HepG2 (cell line): ENCODE results near the gene OR8U1. TPM values are rescaled to one million over a fixed set of nuclear protein-coding genes. Genes with fewer than 3 reads are reported as not detected.

Source experiments
- ATAC-seq: fragments of 200-7000 bp; cut with Tn5 transposase; 3 replicates; pipeline ENCODE4 v1.9.1; 2020; ENCODE audit warnings: mild to moderate bottlenecking, moderate library complexity
- BruUV-seq: library from RNA; stranded (reverse); fragments of 400-500 nt; replicated peaks from 2 replicates; lab custom pipeline; 2021; lab: Mats Ljungman, UMichigan
- CTCF ChIA-PET: fragments of 300-600 bp; formaldehyde crosslinking; extraction: SDS; loops from one replicate; lab custom pipeline; 2021; ENCODE audit warnings: low total read pairs, inconsistent platforms, low intra/inter-chr PET ratio; lab: Yijun Ruan, JAX
- POLR2A ChIA-PET: fragments of 350-600 bp; sonication (Branson Sonifier 250); formaldehyde crosslinking; loops from one replicate; lab custom pipeline; 2020; ENCODE audit warnings: antibody characterized with exemption, inconsistent platforms; lab: Yijun Ruan, JAX
- DNase-seq: peaks from one replicate; pipeline ENCODE4 v3.0.0-alpha.2; 2015; ENCODE audit warnings: low spot score
- FAIRE-seq: peaks from 3 replicates; lab custom pipeline; 2011; peaks lifted over from hg19 to GRCh38; lab: Jason Lieb, UNC
- H2AFZ ChIP-seq: one replicate; pipeline ENCODE4 v1.6.1; 2011; ENCODE audit warnings: low read length, inconsistent platforms
- H3K27ac ChIP-seq: fragments of 300-600 bp; 3 replicates; pipeline ENCODE4 v1.8.0; 2011; ENCODE audit warnings: mixed run types, mild to moderate bottlenecking, mixed read lengths, low read length, inconsistent platforms; ENCODE audit not compliant: insufficient read depth; ENCODE audit errors: extremely low read length
- H3K27me3 ChIP-seq, 2 experiments: fragments of 200-600 bp in 1 of 2; 2 replicates in 1 of 2; 3 replicates in 1 of 2; pipeline versions ENCODE4 v1.6.0 to v1.8.0; 2011; ENCODE audit warnings: low read length in 2 of 2, mild to moderate bottlenecking in 2 of 2, moderate library complexity in 2 of 2, inconsistent platforms in 1 of 2; ENCODE audit not compliant: insufficient read depth in 2 of 2, control insufficient read depth in 1 of 2
- H3K36me3 ChIP-seq, 2 experiments: fragments of 200-600 bp in 1 of 2; replicated peaks in 1 of 2; 2 replicates in 1 of 2; 3 replicates in 1 of 2; pipeline versions ENCODE4 v1.5.1 to v1.8.0; 2011; ENCODE audit warnings: low read length in 2 of 2, inconsistent platforms in 1 of 2; ENCODE audit not compliant: insufficient read depth in 2 of 2, control insufficient read depth in 1 of 2
- H3K4me1 ChIP-seq: 2 replicates; pipeline ENCODE4 v1.5.1; 2012; ENCODE audit warnings: low read length, inconsistent platforms; ENCODE audit not compliant: insufficient read depth
- H3K4me2 ChIP-seq: 2 replicates; pipeline ENCODE4 v1.6.0; 2011; ENCODE audit warnings: low read depth, low read length, inconsistent platforms
- H3K4me3 ChIP-seq, 3 experiments: fragments of 200-600 bp in 1 of 3; sonication (generic), shearing (Covaris generic) in 1 of 3; replicated peaks in 1 of 3; 2 replicates each; pipeline ENCODE4 v1.5.1; 2011 to 2016; ENCODE audit warnings: low read length in 3 of 3, inconsistent platforms in 2 of 3, low read depth in 2 of 3, mild to moderate bottlenecking in 2 of 3, control low read depth in 1 of 3, mixed read lengths in 1 of 3; ENCODE audit not compliant: insufficient read depth in 1 of 3
- H3K79me2 ChIP-seq: one replicate; pipeline ENCODE4 v1.6.1; 2011; ENCODE audit warnings: low read length, inconsistent platforms; ENCODE audit not compliant: insufficient read depth
- H3K9ac ChIP-seq: 2 replicates; pipeline ENCODE4 v1.6.0; 2011; ENCODE audit warnings: mild to moderate bottlenecking, low read depth, low read length, inconsistent platforms; ENCODE audit not compliant: insufficient read depth
- H3K9me3 ChIP-seq: 2 replicates; pipeline ENCODE4 v1.5.1; 2012; ENCODE audit warnings: mild to moderate bottlenecking, low read length
- H4K20me1 ChIP-seq: 2 replicates; pipeline ENCODE4 v1.6.0; 2011; ENCODE audit warnings: inconsistent platforms, mild to moderate bottlenecking, low read length, moderate library complexity; ENCODE audit not compliant: insufficient read depth
- GABPB1 ChIP-seq: IDR thresholded peaks from 2 replicates; pipeline ENCODE4 v1.6.1; 2016; ENCODE audit warnings: mild to moderate bottlenecking, missing genetic modification reagents, moderate library complexity, missing compliant biosample characterization
- KLF9 ChIP-seq: IDR thresholded peaks from 2 replicates; pipeline ENCODE4 v1.6.1; 2016; ENCODE audit warnings: low read depth
- NFATC3 ChIP-seq: sonication (generic); formaldehyde crosslinking; IDR thresholded peaks from 2 replicates; pipeline ENCODE4 v1.5.1; 2020; ENCODE audit warnings: mild to moderate bottlenecking, missing genetic modification reagents
- NPAS2 ChIP-seq: sonication (generic); formaldehyde crosslinking; IDR thresholded peaks from 2 replicates; pipeline ENCODE4 v1.8.0; 2022; ENCODE audit warnings: mild to moderate bottlenecking, missing genetic modification reagents, borderline replicate concordance
- POLR2A ChIP-seq, 2 experiments: IDR thresholded peaks; 2 replicates each; pipeline ENCODE4 v1.6.1; 2011; ENCODE audit warnings: low read depth in 2 of 2, low read length in 2 of 2, mild to moderate bottlenecking in 1 of 2, moderate library complexity in 1 of 2; ENCODE audit not compliant: insufficient read depth in 1 of 2
- RBM39 ChIP-seq: fragments of 200-400 bp; formaldehyde crosslinking; IDR thresholded peaks from one replicate; pipeline ENCODE4 v1.6.1; 2018; ENCODE audit warnings: antibody characterized with exemption, mild to moderate bottlenecking, low read depth, low read length; ENCODE audit not compliant: poor library complexity, severe bottlenecking
- RFXAP ChIP-seq: sonication (generic); formaldehyde crosslinking; IDR thresholded peaks from 2 replicates; pipeline ENCODE4 v1.4.0; 2020; ENCODE audit warnings: missing genetic modification reagents, borderline replicate concordance
- SYNCRIP ChIP-seq: fragments of 200-400 bp; formaldehyde crosslinking; IDR thresholded peaks from 2 replicates; pipeline ENCODE4 v1.6.1; 2018; ENCODE audit warnings: mild to moderate bottlenecking, low read depth, low read length; ENCODE audit not compliant: insufficient read depth
- TSC22D2 ChIP-seq: sonication (generic); formaldehyde crosslinking; IDR thresholded peaks from 2 replicates; pipeline ENCODE4 v1.5.1; 2020; ENCODE audit warnings: missing genetic modification reagents, mild to moderate bottlenecking, borderline replicate concordance
- U2AF2 ChIP-seq: fragments of 200-400 bp; formaldehyde crosslinking; IDR thresholded peaks from 2 replicates; pipeline ENCODE4 v1.6.1; 2017; ENCODE audit warnings: low read depth, mild to moderate bottlenecking, low read length
- ZNF136 ChIP-seq: sonication (generic); formaldehyde crosslinking; IDR thresholded peaks from 2 replicates; pipeline ENCODE4 v1.8.1; 2022; ENCODE audit warnings: low read depth, mild to moderate bottlenecking, moderate library complexity, missing genetic modification reagents
- ZNF160 ChIP-seq: sonication (generic); formaldehyde crosslinking; IDR thresholded peaks from 2 replicates; pipeline ENCODE4 v1.8.0; 2022; ENCODE audit warnings: mild to moderate bottlenecking, inconsistent platforms, missing genetic modification reagents
- ZNF510 ChIP-seq: sonication (generic); formaldehyde crosslinking; IDR thresholded peaks from 2 replicates; pipeline ENCODE4 v1.4.0; 2020; ENCODE audit warnings: low read depth, mild to moderate bottlenecking, missing genetic modification reagents
- ZNF550 ChIP-seq: sonication (generic); formaldehyde crosslinking; IDR thresholded peaks from 2 replicates; pipeline ENCODE4 v1.4.0; 2020; ENCODE audit warnings: mild to moderate bottlenecking, missing genetic modification reagents, borderline replicate concordance
- ZNF678 ChIP-seq: sonication (generic); formaldehyde crosslinking; IDR thresholded peaks from 2 replicates; pipeline ENCODE4 v1.4.0; 2020; ENCODE audit warnings: mild to moderate bottlenecking, missing genetic modification reagents
- ZNF777 ChIP-seq: sonication (generic); formaldehyde crosslinking; IDR thresholded peaks from 2 replicates; pipeline ENCODE4 v1.4.0; 2020; ENCODE audit warnings: missing genetic modification reagents
- ZNF788 ChIP-seq: sonication (generic); formaldehyde crosslinking; IDR thresholded peaks from 2 replicates; pipeline ENCODE4 v1.5.0; 2020; ENCODE audit warnings: mild to moderate bottlenecking, missing genetic modification reagents, borderline replicate concordance
- WGBS: methylation state at CpG from one replicate; pipeline ENCODE4 v1.1.6; 2017; ENCODE audit warnings: low lambda C conversion rate; 5-methylcytosine and 5-hydroxymethylcytosine counted together
- in situ Hi-C: cut with HindIII; loops from 2 replicates; pipeline ENCODE4 v1.10.0; 2017; ENCODE audit warnings: low pct_unique_long_range_greater_than_20kb; ENCODE audit not compliant: extremely low pct_ligation_motif_present
- intact Hi-C: fragments of 100-400 bp; cut with micrococcal nuclease; formaldehyde crosslinking; loops from one replicate; pipeline ENCODE4 v1.10.0; 2022; ENCODE audit not compliant: unreplicated experiment
- polyA plus RNA-seq, 8 experiments: library from polyadenylated mRNA; depleted of rRNA in 3 of 8; stranded (reverse) in 7 of 8; unstranded in 1 of 8; fragments of >200 nt; fragmentation: Illumina TruSeq in 4 of 8; extraction: Trizol in 4 of 8; gene quantifications; 2 replicates each; pipeline versions ENCODE4 v1.2.1 to v1.2.3, GENCODE V29; 2011 to 2016; ENCODE audit warnings: low read depth in 4 of 8, missing spikeins in 1 of 8, mixed read lengths in 1 of 8; ENCODE audit not compliant: insufficient read depth in 1 of 8
- total RNA-seq, 5 experiments: library from RNA; depleted of rRNA; stranded (reverse); fragments of >200 nt; fragmentation: Illumina TruSeq; extraction: Trizol; gene quantifications; 2 replicates each; pipeline ENCODE4 v1.2.3, GENCODE V29; 2016; ENCODE audit warnings: low read depth in 1 of 5
- TF ChIP-seq, protein P1 (sequence below): sonication (generic); formaldehyde crosslinking; IDR thresholded peaks from 2 replicates; pipeline ENCODE4 v1.5.0; 2020; ENCODE audit warnings: mild to moderate bottlenecking, missing genetic modification reagents
- TF ChIP-seq, protein P2 (sequence below): sonication (generic); formaldehyde crosslinking; IDR thresholded peaks from 2 replicates; pipeline ENCODE4 v1.4.0; 2020; ENCODE audit warnings: low read depth, mild to moderate bottlenecking, missing genetic modification reagents

OR8U1 gene
- total and polyA plus RNA-seq, 2 of the 13 experiments (the other 11 are each of a cell fraction or from before 2014, with no cell fraction given) = not detected

DNA sequence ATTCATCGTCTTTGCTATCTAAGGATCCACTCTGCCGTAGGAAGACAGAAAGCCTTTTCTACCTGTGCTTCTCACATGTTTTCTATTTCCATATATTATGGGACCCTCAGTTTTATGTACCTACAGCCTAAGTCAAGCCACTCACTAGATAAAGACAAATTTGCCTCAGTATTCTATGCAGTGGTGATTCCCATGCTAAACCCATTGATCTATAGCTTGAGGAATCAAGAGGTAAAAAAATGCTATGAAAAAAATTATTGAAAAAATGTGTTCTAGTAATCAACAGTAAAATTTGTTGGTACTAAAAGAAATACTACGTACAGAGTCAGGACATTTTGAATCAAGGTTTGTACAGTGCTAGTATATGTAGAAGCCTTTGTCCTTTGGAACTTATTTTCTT is 19.0 kb downstream of the OR8U1 start (continued):
- no peak for TF ChIP-seq RFXAP

DNA sequence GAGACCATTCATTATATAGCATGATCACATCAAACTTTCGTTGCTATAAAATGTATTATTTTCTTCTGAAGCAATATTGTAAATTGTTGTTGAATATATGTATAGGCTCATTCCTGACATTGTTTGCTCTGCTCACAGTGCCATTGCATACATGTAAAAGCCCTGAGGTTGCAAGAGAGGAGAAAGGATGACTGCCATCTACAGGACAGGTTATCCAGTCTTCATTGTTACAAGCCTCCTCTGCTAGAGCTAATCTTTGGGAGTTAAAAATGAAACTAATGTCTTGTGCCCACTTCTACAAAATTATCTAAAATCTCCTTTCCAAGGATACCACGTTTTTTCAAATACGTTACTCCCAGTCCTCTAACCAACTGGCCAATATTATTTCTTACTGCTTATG is 20.6 kb downstream of the OR8U1 start:
- ChIA-PET POLR2A (no interaction called here), CTCF (no interaction called here)
- WGBS = 2% methylated on average over 3 of the region's 3 CpGs
- no peaks in the 10 kb centered on the region for H3K4me1 ChIP-seq
- ATAC-seq (no peak), DNase-seq (no peak), FAIRE-seq (no peak)
- H3K4me3 ChIP-seq = no peak overlapping the region
- H3K9me3 ChIP-seq = peaks cover 17% of the 10 kb centered on the region; the same call in 1 of the 2 replicates
- no peaks in the 10 kb centered on the region for H4K20me1 ChIP-seq
- BruUV-seq = no TSS peak
- in situ Hi-C loops (no loop called here), intact Hi-C loops (no loop called here)
- H3K36me3 ChIP-seq = no peaks in the 10 kb centered on the region
- no peaks in the 10 kb centered on the region for H3K79me2 ChIP-seq
- no peak overlapping the region for H3K4me2 ChIP-seq
- no peaks in the 10 kb centered on the region for H3K27me3 ChIP-seq
- no peak overlapping the region for H2AFZ ChIP-seq
- H3K9ac ChIP-seq = no peak overlapping the region
- no peak overlapping the region for H3K27ac ChIP-seq
- TF ChIP-seq NFATC3 = no peak
- no peak for TF ChIP-seq GABPB1 (CRISPR knock-in tag)
- TF ChIP-seq, protein P1, sequence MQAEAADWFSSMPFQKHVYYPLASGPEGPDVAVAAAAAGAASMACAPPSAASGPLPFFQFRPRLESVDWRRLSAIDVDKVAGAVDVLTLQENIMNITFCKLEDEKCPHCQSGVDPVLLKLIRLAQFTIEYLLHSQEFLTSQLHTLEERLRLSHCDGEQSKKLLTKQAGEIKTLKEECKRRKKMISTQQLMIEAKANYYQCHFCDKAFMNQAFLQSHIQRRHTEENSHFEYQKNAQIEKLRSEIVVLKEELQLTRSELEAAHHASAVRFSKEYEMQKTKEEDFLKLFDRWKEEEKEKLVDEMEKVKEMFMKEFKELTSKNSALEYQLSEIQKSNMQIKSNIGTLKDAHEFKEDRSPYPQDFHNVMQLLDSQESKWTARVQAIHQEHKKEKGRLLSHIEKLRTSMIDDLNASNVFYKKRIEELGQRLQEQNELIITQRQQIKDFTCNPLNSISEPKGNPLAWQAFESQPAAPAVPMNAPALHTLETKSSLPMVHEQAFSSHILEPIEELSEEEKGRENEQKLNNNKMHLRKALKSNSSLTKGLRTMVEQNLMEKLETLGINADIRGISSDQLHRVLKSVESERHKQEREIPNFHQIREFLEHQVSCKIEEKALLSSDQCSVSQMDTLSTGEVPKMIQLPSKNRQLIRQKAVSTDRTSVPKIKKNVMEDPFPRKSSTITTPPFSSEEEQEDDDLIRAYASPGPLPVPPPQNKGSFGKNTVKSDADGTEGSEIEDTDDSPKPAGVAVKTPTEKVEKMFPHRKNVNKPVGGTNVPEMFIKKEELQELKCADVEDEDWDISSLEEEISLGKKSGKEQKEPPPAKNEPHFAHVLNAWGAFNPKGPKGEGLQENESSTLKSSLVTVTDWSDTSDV (CRISPR knock-in tag) = no peak
- no peak for TF ChIP-seq NPAS2 (CRISPR knock-in tag)
- no peak for TF ChIP-seq SYNCRIP
- no peak for TF ChIP-seq ZNF788 (CRISPR knock-in tag)
- no peak for TF ChIP-seq RBM39
- no peak for TF ChIP-seq ZNF160 (CRISPR knock-in tag)
- TF ChIP-seq TSC22D2 (CRISPR knock-in tag) = no peak
- TF ChIP-seq POLR2A (IDR thresholded peaks at IDR 0.05; ENCODE audit: insufficient read depth in 1 of 2, low read depth in 2 of 2, low read length in 2 of 2) = no peak
- no peak for TF ChIP-seq ZNF678
- no peak for TF ChIP-seq ZNF136 (CRISPR knock-in tag)
- TF ChIP-seq, protein P2, sequence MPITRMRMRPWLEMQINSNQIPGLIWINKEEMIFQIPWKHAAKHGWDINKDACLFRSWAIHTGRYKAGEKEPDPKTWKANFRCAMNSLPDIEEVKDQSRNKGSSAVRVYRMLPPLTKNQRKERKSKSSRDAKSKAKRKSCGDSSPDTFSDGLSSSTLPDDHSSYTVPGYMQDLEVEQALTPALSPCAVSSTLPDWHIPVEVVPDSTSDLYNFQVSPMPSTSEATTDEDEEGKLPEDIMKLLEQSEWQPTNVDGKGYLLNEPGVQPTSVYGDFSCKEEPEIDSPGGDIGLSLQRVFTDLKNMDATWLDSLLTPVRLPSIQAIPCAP (CRISPR knock-in tag) = no peak
- no peak for TF ChIP-seq ZNF550 (CRISPR knock-in tag)
- no peak for TF ChIP-seq ZNF510 (CRISPR knock-in tag)
- TF ChIP-seq ZNF777 = no peak
- no peak for TF ChIP-seq KLF9 (CRISPR knock-in tag)
- TF ChIP-seq U2AF2 = no peak
